Measurements from ENCODE around the gene PREP.

- TF ChIP-seq SUZ12 (IDR thresholded peaks at IDR 0.05; ENCODE audit: extremely low read depth, insufficient read depth, insufficient read length) (no peak), ZNF274 (IDR thresholded peaks at IDR 0.05; ENCODE audit: low read depth, low read length) (no peak), YY1 (IDR thresholded peaks at IDR 0.05; ENCODE audit: insufficient read depth, insufficient read length) (no peak)
Measured at GRCh38 chr6:105313211-105313610, 89.7 kb downstream of the PREP start.

Measured in NT2/D1 (cell line).